H1 (cell line): ENCODE results near the gene DLEC1. TPM values are rescaled to one million over a fixed set of nuclear protein-coding genes. Genes with fewer than 3 reads are reported as not detected.

ENCODE experiments used
- CTCF ChIA-PET: fragments of 300-600 bp; sonication (Branson Sonifier 250); formaldehyde crosslinking; loops from one replicate; lab custom pipeline; 2021; ENCODE audit not compliant: partially characterized antibody; lab: Charles Lee
- POLR2A ChIA-PET: fragments of 300-600 bp; sonication (Branson Sonifier 250); formaldehyde crosslinking; loops from one replicate; lab custom pipeline; 2021; ENCODE audit warnings: inconsistent platforms; ENCODE audit not compliant: partially characterized antibody; lab: Charles Lee
- DNase-seq, 2 experiments: peaks; one replicate each; pipeline versions ENCODE4 v3.0.0 to v3.0.0-alpha.2; 2010 to 2022; ENCODE audit warnings: low spot score in 2 of 2, low read depth in 1 of 2, mixed read lengths in 1 of 2
- FAIRE-seq: peaks from 2 replicates; lab custom pipeline; 2011; peaks lifted over from hg19 to GRCh38; lab: Jason Lieb, UNC
- H2AFZ ChIP-seq: 2 replicates; pipeline ENCODE4 v1.8.1; 2012; ENCODE audit warnings: low read length, inconsistent platforms
- H2AK5ac ChIP-seq: 2 replicates; pipeline ENCODE4 v1.6.1; 2013; ENCODE audit warnings: low read depth, low read length
- H2BK120ac ChIP-seq: replicated peaks from 2 replicates; pipeline ENCODE3; 2013; ENCODE audit warnings: low read depth, low read length, inconsistent platforms
- H2BK12ac ChIP-seq: 2 replicates; pipeline ENCODE4 v1.6.1; 2013; ENCODE audit warnings: low read depth, low read length
- H2BK15ac ChIP-seq: 2 replicates; pipeline ENCODE4 v1.6.1; 2013; ENCODE audit warnings: low read length
- H2BK20ac ChIP-seq: 2 replicates; pipeline ENCODE4 v1.6.1; 2013; ENCODE audit warnings: low read length
- H2BK5ac ChIP-seq: 2 replicates; pipeline ENCODE4 v1.6.1; 2013; ENCODE audit warnings: low read depth, low read length
- H3K14ac ChIP-seq: 2 replicates; pipeline ENCODE4 v1.6.1; 2013; ENCODE audit warnings: inconsistent platforms; ENCODE audit not compliant: insufficient read length
- H3K18ac ChIP-seq: 2 replicates; pipeline ENCODE4 v1.6.1; 2013; ENCODE audit warnings: low read length; ENCODE audit errors: extremely low read depth
- H3K23ac ChIP-seq: 2 replicates; pipeline ENCODE4 v1.6.1; 2013; ENCODE audit warnings: inconsistent platforms; ENCODE audit not compliant: insufficient read length
- H3K23me2 ChIP-seq: 2 replicates; pipeline ENCODE4 v1.6.1; 2013; ENCODE audit warnings: low read depth, low read length
- H3K27ac ChIP-seq: 2 replicates; pipeline ENCODE4 v1.6.1; 2011; ENCODE audit warnings: low read depth, low read length, inconsistent platforms
- H3K27me3 ChIP-seq, 4 experiments: replicated peaks in 1 of 4; 1 replicate in 1 of 4; 2 replicates in 3 of 4; pipeline versions ENCODE4 v1.6.1 to v1.8.1; 2011 to 2013; ENCODE audit warnings: low read length in 3 of 4, mild to moderate bottlenecking in 3 of 4, inconsistent platforms in 2 of 4, mixed read lengths in 2 of 4, moderate library complexity in 1 of 4; ENCODE audit not compliant: control insufficient read depth in 3 of 4, insufficient read depth in 3 of 4; ENCODE audit errors: extremely low read depth in 1 of 4
- H3K36me3 ChIP-seq, 4 experiments: 2 replicates each; pipeline versions ENCODE4 v1.6.1 to v1.8.1; 2011 to 2013; ENCODE audit warnings: mild to moderate bottlenecking in 4 of 4, low read length in 3 of 4, moderate library complexity in 2 of 4, control low read depth in 1 of 4, inconsistent platforms in 1 of 4; ENCODE audit not compliant: insufficient read depth in 4 of 4, control insufficient read depth in 2 of 4
- H3K4ac ChIP-seq: replicated peaks from 2 replicates; pipeline ENCODE3; 2013; ENCODE audit warnings: low read length, low read depth, mixed read lengths, inconsistent platforms; ENCODE audit not compliant: insufficient read length
- H3K4me1 ChIP-seq, 4 experiments: replicated peaks in 1 of 4; 1 replicate in 1 of 4; 2 replicates in 3 of 4; pipeline versions ENCODE4 v1.6.1 to v1.8.1; 2011 to 2013; ENCODE audit warnings: low read length in 3 of 4, inconsistent platforms in 2 of 4, mixed read lengths in 1 of 4; ENCODE audit not compliant: insufficient read depth in 4 of 4, control insufficient read depth in 3 of 4
- H3K4me2 ChIP-seq, 2 experiments: 2 replicates each; pipeline versions ENCODE4 v1.6.1 to v1.8.1; 2011 to 2013; ENCODE audit warnings: low read depth in 2 of 2, low read length in 2 of 2, control low read depth in 1 of 2, inconsistent platforms in 1 of 2, mild to moderate bottlenecking in 1 of 2; ENCODE audit not compliant: insufficient read depth in 1 of 2
- H3K4me3 ChIP-seq, 4 experiments: fragments of 200-600, 300-600 bp in 1 of 4; sonication (generic), shearing (Covaris generic), sonication (Bioruptor Twin) in 1 of 4; 2 replicates each; pipeline versions ENCODE4 v1.5.1 to v1.8.1; 2011 to 2016; ENCODE audit warnings: low read length in 4 of 4, low read depth in 3 of 4, control low read depth in 2 of 4, inconsistent platforms in 2 of 4, mild to moderate bottlenecking in 2 of 4, mixed read lengths in 1 of 4, moderate library complexity in 1 of 4; ENCODE audit not compliant: insufficient read depth in 2 of 4; ENCODE audit errors: extremely low read depth in 1 of 4
- H3K56ac ChIP-seq: replicated peaks from 2 replicates; pipeline ENCODE3; 2013; ENCODE audit warnings: low read depth, mild to moderate bottlenecking, mixed read lengths, low read length, inconsistent platforms; ENCODE audit not compliant: insufficient read length
- H3K79me1 ChIP-seq: 2 replicates; pipeline ENCODE4 v1.6.1; 2013; ENCODE audit warnings: low read depth, low read length, control low read depth
- H3K79me2 ChIP-seq, 2 experiments: 2 replicates each; pipeline versions ENCODE4 v1.6.1 to v1.8.1; 2012 to 2013; ENCODE audit warnings: low read length in 2 of 2, mild to moderate bottlenecking in 2 of 2, inconsistent platforms in 1 of 2; ENCODE audit not compliant: insufficient read depth in 2 of 2, control insufficient read depth in 1 of 2
- H3K9ac ChIP-seq, 4 experiments: replicated peaks in 1 of 4; 1 replicate in 1 of 4; 2 replicates in 3 of 4; pipeline versions ENCODE4 v1.6.1 to v1.8.1; 2011 to 2013; ENCODE audit warnings: low read depth in 3 of 4, low read length in 3 of 4, control low read depth in 2 of 4, mild to moderate bottlenecking in 2 of 4, moderate library complexity in 2 of 4, inconsistent platforms in 1 of 4; ENCODE audit errors: extremely low read depth in 1 of 4
- H3K9me3 ChIP-seq, 2 experiments: 2 replicates each; pipeline versions ENCODE4 v1.6.1 to v1.8.1; 2012 to 2013; ENCODE audit warnings: mild to moderate bottlenecking in 2 of 2, moderate library complexity in 2 of 2, control low read depth in 1 of 2, inconsistent platforms in 1 of 2, low read depth in 1 of 2, low read length in 1 of 2, mixed read lengths in 1 of 2; ENCODE audit not compliant: insufficient read depth in 2 of 2
- H4K20me1 ChIP-seq, 2 experiments: replicated peaks in 1 of 2; 2 replicates each; pipeline versions ENCODE3 to v1.8.1; 2011 to 2013; ENCODE audit warnings: inconsistent platforms in 2 of 2, low read length in 2 of 2, mild to moderate bottlenecking in 1 of 2; ENCODE audit not compliant: insufficient read depth in 2 of 2, control insufficient read depth in 1 of 2
- H4K5ac ChIP-seq: 2 replicates; pipeline ENCODE4 v1.6.1; 2013; ENCODE audit warnings: low read length, low read depth, mixed read lengths, inconsistent platforms; ENCODE audit not compliant: insufficient read length
- H4K8ac ChIP-seq: 2 replicates; pipeline ENCODE4 v1.8.0; 2013; ENCODE audit warnings: mild to moderate bottlenecking, moderate library complexity, low read length, inconsistent platforms; ENCODE audit not compliant: insufficient read depth; ENCODE audit errors: extremely low read depth
- H4K91ac ChIP-seq: replicated peaks from 2 replicates; pipeline ENCODE3; 2013; ENCODE audit warnings: low read length, mixed read lengths, inconsistent platforms; ENCODE audit not compliant: insufficient read length
- WGBS, 2 experiments: shearing (Covaris generic) in 1 of 2; methylation state at CpG; one replicate each; pipeline versions ENCODE4 v1.1.6 to v1.1.7; 2013 to 2015; ENCODE audit warnings: low lambda C conversion rate in 2 of 2, mixed read lengths in 2 of 2, inconsistent platforms in 1 of 2, low coverage in 1 of 2, missing lambda C conversion rate in 1 of 2; ENCODE audit not compliant: insufficient replicate concordance in 2 of 2, insufficient coverage in 1 of 2, insufficient read length in 1 of 2; ENCODE audit errors: extremely low coverage in 1 of 2, missing lambda C conversion rate in 1 of 2; 5-methylcytosine and 5-hydroxymethylcytosine counted together
- polyA plus RNA-seq, 7 experiments: library from polyadenylated mRNA; depleted of rRNA in 3 of 7; stranded (reverse) in 5 of 7; unstranded in 2 of 7; fragments of >200 nt in 5 of 7; fragments of 200-250 nt in 2 of 7; gene quantifications; 1 replicate in 5 of 7; 2 replicates in 1 of 7; 4 replicates in 1 of 7; pipeline versions ENCODE4 v1.2.1 to v1.2.3, GENCODE V29; 2011 to 2013; ENCODE audit warnings: missing spikeins in 2 of 7, mixed read lengths in 2 of 7
- total RNA-seq: library from RNA; stranded (reverse); fragmentation: NEBNext Ultra II Directional; extraction: Animal tissue kit (Norgen Biotek cat#: 25700); gene quantifications from 2 replicates; pipeline ENCODE4 v1.2.1, GENCODE V29; 2021

Gene DLEC1
- total and polyA plus RNA-seq, 2 of the 8 experiments (the other 6 are each of a cell fraction or from before 2014, with no cell fraction given), result 0.26 to 0.76 TPM

- Histone ChIP-seq H2BK15ac (no peak overlapping the region), H2BK12ac (no peak overlapping the region), H3K56ac (no peak overlapping the region), H2AFZ (no peak overlapping the region), H3K9me3 (no peaks in the 10 kb centered on the region), H3K27ac (no peak overlapping the region), H3K14ac (no peak overlapping the region), H4K5ac (no peak overlapping the region), H3K23ac (no peak overlapping the region), H2AK5ac (no peak overlapping the region), H3K4me3 (no peak overlapping the region), H2BK120ac (no peak overlapping the region), H4K20me1 (peaks cover 0 to 6% of the 10 kb centered on the region in 2 experiments), H2BK5ac (no peak overlapping the region), H3K79me2 (no peaks in the 10 kb centered on the region), H3K36me3 (no peaks in the 10 kb centered on the region; a peak in 1 of 8 replicates), H3K4me1 (no peaks in the 10 kb centered on the region), H3K4me2 (no peak overlapping the region), H3K18ac (no peak overlapping the region), H4K91ac (no peak overlapping the region), H3K27me3 (no peaks in the 10 kb centered on the region), H3K79me1 (no peaks in the 10 kb centered on the region), H4K8ac (no peak overlapping the region), H3K23me2 (no peaks in the 10 kb centered on the region), H3K4ac (no peak overlapping the region), H2BK20ac (no peak overlapping the region), H3K9ac (no peak overlapping the region)
- ChIA-PET POLR2A (no interaction called here), CTCF (interaction anchor here (1.0 to 2.4 kb wide), 5 partner anchors 8 to 152 kb away, joined by 3 to 12 read pairs (median 4); no protein-coding TSS in a partner anchor)
- 97% methylated on average over 7 of the region's 7 CpGs; no CpG with 5 or more reads in 1 of the 2 experiments for WGBS, 2 experiments
- DNase-seq, result no peak
- FAIRE-seq, result no peak
Observed at GRCh38 chr3:38007754-38008090, 31.3 kb upstream of the DLEC1 start.
